PC-9 (cell line): ENCODE results near the gene BRF1. TPM values are rescaled to one million over a fixed set of nuclear protein-coding genes. Genes with fewer than 3 reads are reported as not detected.

Experiments
- BruUV-seq: library from RNA; stranded (reverse); fragments of 400-500 nt; replicated peaks from 2 replicates; lab custom pipeline; 2021; lab: Mats Ljungman, UMichigan
- CTCF ChIA-PET: fragments of 300-600 bp; sonication (Branson Sonifier 250); formaldehyde crosslinking; loops from one replicate; lab custom pipeline; 2022; ENCODE audit warnings: antibody characterized with exemption; lab: Charles Lee
- POLR2A ChIA-PET: fragments of 300-600 bp; sonication (Branson Sonifier 250); formaldehyde crosslinking; loops from one replicate; lab custom pipeline; 2022; ENCODE audit warnings: antibody characterized with exemption; ENCODE audit not compliant: unreplicated experiment; lab: Charles Lee
- DNase-seq, 2 experiments: peaks; one replicate each; pipeline versions ENCODE4 v3.0.0 to v3.0.0-alpha.2; 2015 to 2022; ENCODE audit warnings: mixed read lengths in 1 of 2
- H2AFZ ChIP-seq: fragments of 200-600 bp; sonication (generic); 2 replicates; pipeline ENCODE4 v1.8.1; 2017; ENCODE audit warnings: antibody characterized with exemption
- H3F3A ChIP-seq: fragments of 200-600 bp; sonication (generic); 2 replicates; pipeline ENCODE4 v1.8.1; 2017; ENCODE audit warnings: antibody characterized with exemption, mild to moderate bottlenecking, low read depth; ENCODE audit not compliant: insufficient read depth
- H3K27ac ChIP-seq: fragments of 200-600 bp; sonication (generic); 2 replicates; pipeline ENCODE4 v1.6.1; 2016; ENCODE audit warnings: mixed run types
- H3K27me3 ChIP-seq: fragments of 200-600 bp; sonication (generic); 2 replicates; pipeline ENCODE4 v1.6.1; 2016; ENCODE audit warnings: low read depth, mixed run types; ENCODE audit not compliant: insufficient read depth
- H3K36me3 ChIP-seq: fragments of 200-600 bp; sonication (generic); 2 replicates; pipeline ENCODE4 v1.6.1; 2016; ENCODE audit warnings: low read depth, mixed run types
- H3K4me1 ChIP-seq: fragments of 200-600 bp; sonication (generic); replicated peaks from 2 replicates; pipeline ENCODE4 v1.6.1; 2016; ENCODE audit warnings: mixed run types; ENCODE audit not compliant: insufficient read depth
- H3K4me2 ChIP-seq: fragments of 200-600 bp; sonication (generic); 2 replicates; pipeline ENCODE4 v1.6.1; 2017; ENCODE audit warnings: mixed run types
- H3K4me3 ChIP-seq: fragments of 200-600 bp; sonication (generic); 2 replicates; pipeline ENCODE4 v1.6.1; 2016; ENCODE audit warnings: mixed run types
- H3K79me2 ChIP-seq: fragments of 200-600 bp; sonication (generic); 2 replicates; pipeline ENCODE4 v1.6.1; 2017; ENCODE audit warnings: low read depth, mixed run types
- H3K9me2 ChIP-seq: fragments of 200-600 bp; sonication (generic); 2 replicates; pipeline ENCODE4 v1.8.1; 2017; ENCODE audit warnings: mild to moderate bottlenecking; ENCODE audit not compliant: insufficient read depth
- H3K9me3 ChIP-seq: fragments of 200-600 bp; sonication (generic); 2 replicates; pipeline ENCODE4 v1.8.1; 2016; ENCODE audit warnings: low read depth; ENCODE audit not compliant: insufficient read depth
- H4K20me1 ChIP-seq: fragments of 200-600 bp; sonication (generic); 2 replicates; pipeline ENCODE4 v1.8.1; 2017; ENCODE audit not compliant: insufficient read depth
- CTCF ChIP-seq: fragments of 200-600 bp; sonication (generic); conservative IDR thresholded peaks from 2 replicates; pipeline ENCODE4 v1.6.1; 2017; ENCODE audit warnings: mixed run types, antibody characterized with exemption, mild to moderate bottlenecking, moderate library complexity
- EZH2 ChIP-seq: fragments of 200-600 bp; sonication (generic); IDR thresholded peaks from 2 replicates; pipeline ENCODE4 v1.8.0; 2017; ENCODE audit warnings: antibody characterized with exemption, low read depth
- intact Hi-C: fragments of 100-400 bp; cut with micrococcal nuclease; formaldehyde crosslinking; loops from one replicate; pipeline ENCODE4 v1.10.0; 2022; ENCODE audit not compliant: unreplicated experiment
- total RNA-seq: library from RNA; stranded (reverse); gene quantifications from 2 replicates; pipeline ENCODE4 v1.2.3, GENCODE V29; 2021

The BRF1 gene
- total RNA-seq, 1 experiment from 2014 or later = 24.8 TPM

GRCh38 chr14:105272623-105273022 lies 28.2 kb downstream of the BRF1 start:
- POLR2A ChIA-PET = no interaction called here
- H3K36me3 ChIP-seq = no peaks in the 10 kb centered on the region

GRCh38 chr14:105271224-105271890 lies 29.4 kb downstream of the BRF1 start:
- CTCF ChIA-PET = no interaction called here
- POLR2A ChIA-PET = no interaction called here

More at GRCh38 chr14:105272623-105273022, 28.2 kb downstream of the BRF1 start:
- H3K79me2 ChIP-seq = 0 out of 2 replicates have a peak, but pooled peaks cover 5% of the 10 kb centered on the region
- H3F3A ChIP-seq = no peaks in the 10 kb centered on the region
- peaks cover 19% of the 10 kb centered on the region; the same call in 1 of the 2 replicates for H4K20me1 ChIP-seq
- BruUV-seq = no TSS peak
- H3K4me3 ChIP-seq = no peak overlapping the region
- no peak overlapping the region for H3K4me2 ChIP-seq
- CTCF ChIA-PET = no interaction called here
- DNase-seq = no peak
- H2AFZ ChIP-seq = no peak overlapping the region
- H3K4me1 ChIP-seq = peaks cover 8% of the 10 kb centered on the region
- no peak overlapping the region for H3K27ac ChIP-seq
- H3K9me2 ChIP-seq = no peaks in the 10 kb centered on the region
- no peaks in the 10 kb centered on the region for H3K27me3 ChIP-seq
- TF ChIP-seq CTCF (no peak), EZH2 (no peak)
- H3K9me3 ChIP-seq = no peaks in the 10 kb centered on the region
- intact Hi-C loops = no loop called here

GRCh38 chr14:105269405-105269804 lies 31.4 kb downstream of the BRF1 start:
- BruUV-seq = no TSS peak
- no peak overlapping the region for H2AFZ ChIP-seq
- no peaks in the 10 kb centered on the region for H3K27me3 ChIP-seq
- POLR2A ChIA-PET = no interaction called here
- 0 out of 2 replicates have a peak, but pooled peaks cover 5% of the 10 kb centered on the region for H3K79me2 ChIP-seq
- intact Hi-C loops = no loop called here
- H3K4me3 ChIP-seq = no peak overlapping the region
- no peaks in the 10 kb centered on the region for H3K9me3 ChIP-seq
- CTCF ChIA-PET = no interaction called here
- H3F3A ChIP-seq = no peaks in the 10 kb centered on the region; the same call in 1 of the 2 replicates
- H3K4me1 ChIP-seq = peaks cover 8% of the 10 kb centered on the region
- no peaks in the 10 kb centered on the region for H3K36me3 ChIP-seq
- H3K9me2 ChIP-seq = no peaks in the 10 kb centered on the region
- H3K27ac ChIP-seq = no peak overlapping the region
- TF ChIP-seq CTCF (no peak), EZH2 (no peak)
- no peak for DNase-seq
- H4K20me1 ChIP-seq = peaks cover 16% of the 10 kb centered on the region
- no peak overlapping the region for H3K4me2 ChIP-seq

More at GRCh38 chr14:105271224-105271890, 29.4 kb downstream of the BRF1 start:
- Histone ChIP-seq H4K20me1 (peaks cover 24% of the 10 kb centered on the region; the same call in 1 of the 2 replicates), H3K79me2 (0 out of 2 replicates have a peak, but pooled peaks cover 5% of the 10 kb centered on the region), H3K4me2 (no peak overlapping the region), H3K4me3 (no peak overlapping the region), H2AFZ (no peak overlapping the region), H3K9me3 (no peaks in the 10 kb centered on the region), H3K9me2 (no peaks in the 10 kb centered on the region), H3K36me3 (no peaks in the 10 kb centered on the region), H3K4me1 (peaks cover 8% of the 10 kb centered on the region), H3F3A (no peaks in the 10 kb centered on the region), H3K27ac (no peak overlapping the region), H3K27me3 (no peaks in the 10 kb centered on the region)
- intact Hi-C loops = no loop called here
- TF ChIP-seq EZH2 (no peak), CTCF (no peak)
- no TSS peak for BruUV-seq
- DNase-seq = no peak
